Stimulated activated naive CD8-positive, alpha-beta T cell treated with anti-CD3 and anti-CD28 coated beads, Interleukin-15, amount 100 ng/mL, for 72 hours (primary cell): ENCODE data around the gene NEU1.
"Not testable (repeated sequence)": the region's sequence is repeated elsewhere in the genome, so short reads cannot be mapped to it uniquely, and the experiment has no call there.

Source experiments
- ATAC-seq: fragments of 150-1000 bp; cut with Tn5 transposase; 2 replicates; pipeline ENCODE4 v1.10.0; 2021; ENCODE audit warnings: mild to moderate bottlenecking, moderate library complexity
- DNase-seq, 2 donors: peaks; one replicate each; pipeline ENCODE4 v3.0.0; 2021 to 2022
- H3K27ac Mint-ChIP-seq, 2 donors: one replicate each; pipeline ENCODE4 v1.8.0; 2022; ENCODE audit warnings: mild to moderate bottlenecking in 2 of 2, mixed read lengths in 2 of 2, moderate library complexity in 2 of 2
- H3K27me3 Mint-ChIP-seq: one replicate; pipeline ENCODE4 v1.8.0; 2022; ENCODE audit warnings: mixed read lengths
- H3K4me1 Mint-ChIP-seq: one replicate; pipeline ENCODE4 v1.8.0; 2022; ENCODE audit warnings: mild to moderate bottlenecking, mixed read lengths
- H3K4me3 Mint-ChIP-seq, 2 donors: one replicate each; pipeline ENCODE4 v1.8.0; 2022; ENCODE audit warnings: mild to moderate bottlenecking in 2 of 2, mixed read lengths in 2 of 2, moderate library complexity in 1 of 2
- H3K9me3 Mint-ChIP-seq, 2 donors: one replicate each; pipeline ENCODE4 v1.8.0; 2022; ENCODE audit warnings: mixed read lengths in 2 of 2

NEU1 gene

GRCh38 chr6:31842053-31842452 is 20.6 kb downstream of the NEU1 start:
- DNase-seq: no peak
- peaks cover 29% of the 10 kb centered on the region for H3K4me1 Mint-ChIP-seq
- no peak for ATAC-seq
- no peak overlapping the region for H3K4me3 Mint-ChIP-seq
- peak overlapping the region in 1 of 2 donors; percentile 42 for H3K27ac Mint-ChIP-seq
- H3K9me3 Mint-ChIP-seq: no peaks in the 10 kb centered on the region
- no peaks in the 10 kb centered on the region for H3K27me3 Mint-ChIP-seq

- H3K4me1 Mint-ChIP-seq: peaks cover 42% of the 10 kb centered on the region
- DNase-seq, H3K27me3 Mint-ChIP-seq, H3K9me3 Mint-ChIP-seq, H3K27ac Mint-ChIP-seq, ATAC-seq: not testable (repeated sequence)
- H3K4me3 Mint-ChIP-seq: peak overlapping the region in 1 of 2 donors; percentile 29
Observed at GRCh38 chr6:31839779-31840126, 22.9 kb downstream of the NEU1 start.

GRCh38 chr6:31838968-31839367 is 23.7 kb downstream of the NEU1 start:
- Mint-ChIP-seq H3K9me3 (no peaks in the 10 kb centered on the region), H3K4me1 (peaks cover 47% of the 10 kb centered on the region), H3K4me3 (peak overlapping the region; percentile 26 to 29), H3K27me3 (no peaks in the 10 kb centered on the region), H3K27ac (no peak overlapping the region)
- DNase-seq: no peak
- no peak for ATAC-seq

- H3K4me3 Mint-ChIP-seq: peak overlapping the region; percentile 93 to 100
Observed at GRCh38 chr6:31838114-31838553, 24.5 kb downstream of the NEU1 start.

GRCh38 chr6:31837369-31838113 is 25.1 kb downstream of the NEU1 start:
- H3K9me3 Mint-ChIP-seq: no peaks in the 10 kb centered on the region
- H3K27me3 Mint-ChIP-seq: no peaks in the 10 kb centered on the region
- H3K27ac Mint-ChIP-seq: peak overlapping the region; percentile 98 to 100
- H3K4me1 Mint-ChIP-seq: peaks cover 54% of the 10 kb centered on the region
- DNase-seq (no peak), ATAC-seq (no peak)
- peak overlapping the region; percentile 93 to 100 for H3K4me3 Mint-ChIP-seq

More at GRCh38 chr6:31838114-31838553, 24.5 kb downstream of the NEU1 start:
- not testable (repeated sequence) for H3K9me3 Mint-ChIP-seq, H3K27me3 Mint-ChIP-seq, ATAC-seq, DNase-seq
- H3K4me1 Mint-ChIP-seq: peaks cover 54% of the 10 kb centered on the region
- peak overlapping the region in 1 of 2 donors; percentile 100 for H3K27ac Mint-ChIP-seq

- DNase-seq (no peak), ATAC-seq (no peak)
- Mint-ChIP-seq H3K4me1 (peaks cover 54% of the 10 kb centered on the region), H3K4me3 (peak overlapping the region; percentile 93 to 100), H3K9me3 (no peaks in the 10 kb centered on the region), H3K27me3 (no peaks in the 10 kb centered on the region), H3K27ac (peak overlapping the region; percentile 98 to 100)
Observed at GRCh38 chr6:31836474-31837368, 25.9 kb downstream of the NEU1 start.

GRCh38 chr6:31836047-31836473 is 26.6 kb downstream of the NEU1 start:
- Mint-ChIP-seq H3K27me3 (no peaks in the 10 kb centered on the region), H3K27ac (peak overlapping the region; percentile 98 to 100), H3K4me1 (peaks cover 49% of the 10 kb centered on the region), H3K4me3 (peak overlapping the region; percentile 93 to 100), H3K9me3 (no peaks in the 10 kb centered on the region)
- ATAC-seq: no peak
- no peak for DNase-seq

GRCh38 chr6:31834367-31835250 is 28.0 kb downstream of the NEU1 start:
- Mint-ChIP-seq H3K4me1 (peaks cover 54% of the 10 kb centered on the region), H3K27me3 (no peaks in the 10 kb centered on the region), H3K9me3 (no peaks in the 10 kb centered on the region), H3K27ac (peak overlapping the region; percentile 98 to 100), H3K4me3 (peak overlapping the region; percentile 93 to 100)
- ATAC-seq (peak; percentile 75), DNase-seq (peak; percentile 83 to 85)

GRCh38 chr6:31831350-31832215 is 31.0 kb downstream of the NEU1 start:
- DNase-seq (no peak), ATAC-seq (no peak)
- Mint-ChIP-seq H3K27me3 (no peaks in the 10 kb centered on the region), H3K9me3 (no peaks in the 10 kb centered on the region), H3K27ac (no peak overlapping the region), H3K4me1 (peaks cover 35% of the 10 kb centered on the region), H3K4me3 (peak overlapping the region; percentile 93 to 97)

- ATAC-seq (no peak), DNase-seq (no peak)
- Mint-ChIP-seq H3K27ac (peak overlapping the region; percentile 92 to 94), H3K4me1 (peaks cover 35% of the 10 kb centered on the region), H3K9me3 (no peaks in the 10 kb centered on the region), H3K4me3 (peak overlapping the region; percentile 93 to 97), H3K27me3 (no peaks in the 10 kb centered on the region)
Observed at GRCh38 chr6:31830886-31831335, 31.7 kb downstream of the NEU1 start.

GRCh38 chr6:31829633-31830283 is 32.9 kb downstream of the NEU1 start:
- no peaks in the 10 kb centered on the region for H3K9me3 Mint-ChIP-seq
- peak overlapping the region; percentile 93 to 97 for H3K4me3 Mint-ChIP-seq
- peak overlapping the region; percentile 38 to 94 for H3K27ac Mint-ChIP-seq
- H3K27me3 Mint-ChIP-seq: no peaks in the 10 kb centered on the region
- H3K4me1 Mint-ChIP-seq: peaks cover 45% of the 10 kb centered on the region
- DNase-seq (peak in 1 of 2 donors; percentile 42), ATAC-seq (no peak)

GRCh38 chr6:31827286-31828079 is 35.1 kb downstream of the NEU1 start, which contains the start of gene HSPA1B:
HSPA1B (plus strand) TSS chr6:31827738; CDS start chr6:31827951, 213 bp downstream.
- Mint-ChIP-seq H3K27me3 (no peaks in the 10 kb centered on the region), H3K4me3 (peak within 1 kb of the TSS; percentile 89 to 90), H3K9me3 (no peaks in the 10 kb centered on the region), H3K4me1 (peaks cover 50% of the 10 kb centered on the region), H3K27ac (peak within 1 kb of the TSS; percentile 97)
- peak; percentile 89 for ATAC-seq
- DNase-seq: peak; percentile 95 to 98

GRCh38 chr6:31826793-31827285 is 35.8 kb downstream of the NEU1 start:
- no peaks in the 10 kb centered on the region for H3K9me3 Mint-ChIP-seq
- no peak for DNase-seq
- peak overlapping the region; percentile 97 for H3K27ac Mint-ChIP-seq
- H3K4me3 Mint-ChIP-seq: peak overlapping the region; percentile 89 to 90
- ATAC-seq: peak; percentile 21
- H3K4me1 Mint-ChIP-seq: peaks cover 55% of the 10 kb centered on the region
- H3K27me3 Mint-ChIP-seq: no peaks in the 10 kb centered on the region
